Keratinocyte (primary cell): ENCODE data around the gene AK9. TPM values are rescaled to one million over a fixed set of nuclear protein-coding genes. Genes with fewer than 3 reads are reported as not detected.

ENCODE experiments used
- DNase-seq: peaks from one replicate; pipeline ENCODE4 v3.0.0-alpha.2; 2011; ENCODE audit warnings: low read depth, missing footprints, low spot score
- FAIRE-seq: peaks from 2 replicates; lab custom pipeline; 2011; peaks lifted over from hg19 to GRCh38; lab: Jason Lieb, UNC
- H2AFZ ChIP-seq: 2 replicates; pipeline ENCODE4 v1.6.0; 2012; ENCODE audit warnings: low read length, control low read depth, inconsistent platforms; ENCODE audit not compliant: control insufficient read depth
- H3K27ac ChIP-seq: 2 replicates; pipeline ENCODE4 v1.5.1; 2011; ENCODE audit warnings: low read length; ENCODE audit not compliant: control insufficient read depth, insufficient read depth
- H3K27me3 ChIP-seq: 3 replicates; pipeline ENCODE4 v1.6.0; 2011; ENCODE audit warnings: low read length; ENCODE audit not compliant: control insufficient read depth, insufficient read depth; ENCODE audit errors: extremely low read depth
- H3K36me3 ChIP-seq, 2 experiments: 2 replicates in 1 of 2; 3 replicates in 1 of 2; pipeline ENCODE4 v1.5.1; 2011; ENCODE audit warnings: low read length in 2 of 2, mild to moderate bottlenecking in 1 of 2; ENCODE audit not compliant: control insufficient read depth in 2 of 2, insufficient read depth in 2 of 2; ENCODE audit errors: extremely low read depth in 1 of 2
- H3K4me1 ChIP-seq: 3 replicates; pipeline ENCODE4 v1.5.1; 2011; ENCODE audit warnings: low read length; ENCODE audit not compliant: control insufficient read depth, insufficient read depth; ENCODE audit errors: extremely low read depth
- H3K4me2 ChIP-seq: 3 replicates; pipeline ENCODE4 v1.6.0; 2011; ENCODE audit warnings: low read depth, low read length; ENCODE audit not compliant: control insufficient read depth, insufficient read depth; ENCODE audit errors: extremely low read depth
- H3K4me3 ChIP-seq, 3 experiments: fragments of 200-600 bp in 1 of 3; sonication (generic) in 1 of 3; 2 replicates in 2 of 3; 3 replicates in 1 of 3; pipeline ENCODE4 v1.5.1; 2011 to 2016; ENCODE audit warnings: low read length in 3 of 3, mild to moderate bottlenecking in 3 of 3, control low read depth in 2 of 3, inconsistent platforms in 1 of 3, low read depth in 1 of 3, mixed read lengths in 1 of 3, mixed run types in 1 of 3, moderate library complexity in 1 of 3; ENCODE audit not compliant: control insufficient read depth in 2 of 3, insufficient read depth in 2 of 3; ENCODE audit errors: extremely low read depth in 1 of 3
- H3K79me2 ChIP-seq: 2 replicates; pipeline ENCODE4 v1.6.0; 2012; ENCODE audit warnings: low read length; ENCODE audit not compliant: control insufficient read depth, insufficient read depth
- H3K9ac ChIP-seq: 3 replicates; pipeline ENCODE4 v1.6.0; 2011; ENCODE audit warnings: low read length; ENCODE audit not compliant: control insufficient read depth, insufficient read depth; ENCODE audit errors: extremely low read depth
- H3K9me1 ChIP-seq: 3 replicates; pipeline ENCODE4 v1.6.0; 2011; ENCODE audit warnings: low read length; ENCODE audit not compliant: control insufficient read depth, insufficient read depth; ENCODE audit errors: extremely low read depth
- H3K9me3 ChIP-seq: 2 replicates; pipeline ENCODE4 v1.5.1; 2012; ENCODE audit warnings: low read depth, low read length; ENCODE audit not compliant: control insufficient read depth
- H4K20me1 ChIP-seq: 3 replicates; pipeline ENCODE4 v1.6.0; 2011; ENCODE audit warnings: low read length; ENCODE audit not compliant: control insufficient read depth, insufficient read depth; ENCODE audit errors: extremely low read depth
- EZH2 ChIP-seq: IDR thresholded peaks from one replicate; pipeline ENCODE4 v1.6.1; 2012; ENCODE audit warnings: inconsistent platforms, mild to moderate bottlenecking, low read length, moderate library complexity
- dilution Hi-C: fragments of 300-500 bp; cut with MboI; formaldehyde crosslinking; loops from one replicate; pipeline ENCODE4 v1.7.0; 2020; ENCODE audit warnings: low sequenced_read_pairs; ENCODE audit not compliant: extremely low pct_ligation_motif_present
- polyA plus RNA-seq, 5 experiments: library from polyadenylated mRNA; depleted of rRNA in 3 of 5; stranded (reverse) in 3 of 5; stranded (forward) in 1 of 5; unstranded in 1 of 5; fragments of >200 nt; gene quantifications; 1 replicate in 1 of 5; 2 replicates in 3 of 5; 3 replicates in 1 of 5; pipeline versions ENCODE4 v1.2.1 to v1.2.3, GENCODE V29; 2011 to 2012; ENCODE audit warnings: missing spikeins in 2 of 5, low read depth in 1 of 5, low replicate concordance in 1 of 5
- TF ChIP-seq, protein P1 (sequence below), 3 experiments: IDR thresholded peaks in 1 of 3; conservative IDR thresholded peaks in 1 of 3; optimal IDR thresholded peaks in 1 of 3; 2 replicates in 2 of 3; 3 replicates in 1 of 3; pipeline versions ENCODE3 to v1.5.1; 2011; ENCODE audit warnings: low read length in 3 of 3, mild to moderate bottlenecking in 3 of 3, moderate library complexity in 2 of 3, control low read depth in 1 of 3, inconsistent platforms in 1 of 3; ENCODE audit not compliant: insufficient read depth in 2 of 3; ENCODE audit errors: extremely low read depth in 1 of 3

The AK9 gene
- polyA plus RNA-seq, 1 donor (not counting 4 experiments of a cell fraction or from before 2014, with no cell fraction given): 1.8 TPM

DNA sequence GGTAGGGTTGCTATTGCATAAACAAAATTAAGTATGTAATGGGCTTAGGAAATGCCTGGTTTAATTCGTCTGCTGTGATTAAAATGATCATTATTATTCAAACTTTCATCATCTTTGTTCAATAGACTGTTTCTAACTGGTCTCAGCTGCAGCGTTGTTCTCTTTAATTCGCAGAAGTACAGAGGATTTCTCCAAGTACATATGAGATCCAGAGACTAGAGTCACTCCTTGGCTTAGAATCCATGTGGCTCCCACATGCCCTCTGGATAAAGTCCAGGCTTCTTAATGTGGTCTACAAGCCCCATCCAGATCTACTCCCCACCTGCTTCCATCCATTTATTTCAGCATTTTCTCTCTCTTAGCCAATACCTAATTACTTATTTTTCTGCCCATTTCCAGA, 206.9 kb downstream of the AK9 start:
- no peak for FAIRE-seq
- no peaks in the 10 kb centered on the region for H3K9me3 ChIP-seq
- no peak overlapping the region for H3K27ac ChIP-seq
- DNase-seq: no peak
- dilution Hi-C loops: no loop called here
- no peaks in the 10 kb centered on the region for H3K9me1 ChIP-seq
- no peaks in the 10 kb centered on the region for H3K27me3 ChIP-seq
- peaks cover 28% of the 10 kb centered on the region for H3K79me2 ChIP-seq
- no peak overlapping the region for H3K9ac ChIP-seq
- H3K4me3 ChIP-seq: peak overlapping the region in 1 of 3 experiments; percentile 58
- peaks cover 21% of the 10 kb centered on the region for H3K4me1 ChIP-seq
- TF ChIP-seq, protein P1, sequence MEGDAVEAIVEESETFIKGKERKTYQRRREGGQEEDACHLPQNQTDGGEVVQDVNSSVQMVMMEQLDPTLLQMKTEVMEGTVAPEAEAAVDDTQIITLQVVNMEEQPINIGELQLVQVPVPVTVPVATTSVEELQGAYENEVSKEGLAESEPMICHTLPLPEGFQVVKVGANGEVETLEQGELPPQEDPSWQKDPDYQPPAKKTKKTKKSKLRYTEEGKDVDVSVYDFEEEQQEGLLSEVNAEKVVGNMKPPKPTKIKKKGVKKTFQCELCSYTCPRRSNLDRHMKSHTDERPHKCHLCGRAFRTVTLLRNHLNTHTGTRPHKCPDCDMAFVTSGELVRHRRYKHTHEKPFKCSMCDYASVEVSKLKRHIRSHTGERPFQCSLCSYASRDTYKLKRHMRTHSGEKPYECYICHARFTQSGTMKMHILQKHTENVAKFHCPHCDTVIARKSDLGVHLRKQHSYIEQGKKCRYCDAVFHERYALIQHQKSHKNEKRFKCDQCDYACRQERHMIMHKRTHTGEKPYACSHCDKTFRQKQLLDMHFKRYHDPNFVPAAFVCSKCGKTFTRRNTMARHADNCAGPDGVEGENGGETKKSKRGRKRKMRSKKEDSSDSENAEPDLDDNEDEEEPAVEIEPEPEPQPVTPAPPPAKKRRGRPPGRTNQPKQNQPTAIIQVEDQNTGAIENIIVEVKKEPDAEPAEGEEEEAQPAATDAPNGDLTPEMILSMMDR (optimal IDR thresholded peaks at IDR 0.05 in 1 of 3, IDR thresholded peaks at IDR 0.05 in 1 of 3, conservative IDR thresholded peaks at IDR 0.05 in 1 of 3; ENCODE audit: extremely low read depth in 1 of 3, insufficient read depth in 2 of 3, low read length in 3 of 3): no peak
- no peak for TF ChIP-seq EZH2
- peak overlapping the region; percentile 75 for H3K4me2 ChIP-seq
- H4K20me1 ChIP-seq: no peaks in the 10 kb centered on the region
- H3K36me3 ChIP-seq: peaks cover 2 to 16% of the 10 kb centered on the region in 2 experiments
- no peak overlapping the region for H2AFZ ChIP-seq

DNA sequence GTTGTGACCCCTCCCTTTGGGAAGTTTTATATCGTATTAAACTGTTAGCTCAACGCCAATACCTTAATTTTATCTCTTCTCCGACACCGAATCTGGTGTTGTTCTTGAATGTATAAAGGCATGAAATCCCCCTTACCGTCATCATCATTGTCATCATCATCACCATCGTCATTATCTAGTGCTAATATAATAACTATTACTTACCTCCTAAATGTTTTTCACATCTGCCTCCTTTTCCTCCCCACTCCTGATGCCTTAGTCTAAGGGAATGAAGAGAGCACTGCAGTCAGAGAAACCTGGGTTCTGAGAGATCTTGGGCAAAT, 207.3 kb downstream of the AK9 start:
- Histone ChIP-seq H4K20me1 (no peaks in the 10 kb centered on the region), H3K79me2 (peaks cover 31% of the 10 kb centered on the region), H2AFZ (peak overlapping the region; percentile 64), H3K4me2 (peak overlapping the region; percentile 75), H3K9me3 (no peaks in the 10 kb centered on the region), H3K27me3 (no peaks in the 10 kb centered on the region), H3K4me1 (peaks cover 23% of the 10 kb centered on the region), H3K36me3 (peaks cover 2 to 16% of the 10 kb centered on the region in 2 experiments), H3K9me1 (no peaks in the 10 kb centered on the region), H3K27ac (no peak overlapping the region), H3K4me3 (peak overlapping the region; percentile 4 to 58 (median 18)), H3K9ac (peak overlapping the region; percentile 14)
- TF ChIP-seq, protein P1 (optimal IDR thresholded peaks at IDR 0.05 in 1 of 3, IDR thresholded peaks at IDR 0.05 in 1 of 3, conservative IDR thresholded peaks at IDR 0.05 in 1 of 3; ENCODE audit: extremely low read depth in 1 of 3, insufficient read depth in 2 of 3, low read length in 3 of 3): no peak
- no peak for TF ChIP-seq EZH2
- dilution Hi-C loops: no loop called here
- DNase-seq (no peak), FAIRE-seq (no peak)
